Tongue (tissue), 2 donors: ENCODE results near the gene PRMT2. TPM values are rescaled to one million over a fixed set of nuclear protein-coding genes. Genes with fewer than 3 reads are reported as not detected.
"Not testable (repeated sequence)": the region's sequence is repeated elsewhere in the genome, so short reads cannot be mapped to it uniquely, and the experiment has no call there.

Experiments
- DNase-seq: peaks from one replicate; pipeline ENCODE4 v3.0.0-alpha.2; 2015
- total RNA-seq: library from RNA; depleted of rRNA; stranded (reverse); fragments of >200 nt; gene quantifications from one replicate; pipeline ENCODE4 v1.2.3, GENCODE V29; 2014

PRMT2 gene
- total RNA-seq, 1 donor from 2014 or later: 128 TPM

GRCh38 chr21:46674430-46675007 is 39.0 kb downstream of the PRMT2 start:
- DNase-seq: no peak

GRCh38 chr21:46675595-46676280 is 40.3 kb downstream of the PRMT2 start:
- no peak for DNase-seq

GRCh38 chr21:46676542-46676941 is 41.1 kb downstream of the PRMT2 start:
- DNase-seq: not testable (repeated sequence)

GRCh38 chr21:46681593-46681992 is 46.1 kb downstream of the PRMT2 start:
- not testable (repeated sequence) for DNase-seq

GRCh38 chr21:46698652-46699051 is 63.2 kb downstream of the PRMT2 start:
- not testable (repeated sequence) for DNase-seq

GRCh38 chr21:46699104-46699503 is 63.6 kb downstream of the PRMT2 start:
- DNase-seq: not testable (repeated sequence)

Other genes with a start within 250 kb of the PRMT2 start
- gene DIP2A, start 176.8 kb upstream of the PRMT2 start, total RNA-seq: 36.1 TPM
- 75.2 TPM for gene S100B, start 30.6 kb upstream of the PRMT2 start, total RNA-seq